GM19238 (cell line): ENCODE measurements around the gene LY6G6F.

ENCODE experiments used
- DNase-seq: peaks from one replicate; pipeline ENCODE4 v3.0.0; 2011; ENCODE audit warnings: low spot score; ENCODE audit not compliant: insufficient read length

LY6G6F gene

GRCh38 chr6:31676322-31676903 lies 30.3 kb upstream of the LY6G6F start:
- no peak for DNase-seq

GRCh38 chr6:31676904-31677303 lies 29.8 kb upstream of the LY6G6F start:
- DNase-seq, result no peak

GRCh38 chr6:31677955-31678354 lies 28.7 kb upstream of the LY6G6F start:
- DNase-seq, result no peak

GRCh38 chr6:31680226-31681134 lies 26.2 kb upstream of the LY6G6F start, which contains the start of gene LY6G5C:
TSS of gene LY6G5C (minus strand) at chr6:31681067. CDS start at chr6:31680373, 694 bp downstream.
- peak; percentile 62 for DNase-seq

GRCh38 chr6:31681135-31681671 lies 25.5 kb upstream of the LY6G6F start:
- DNase-seq, result peak; percentile 68

GRCh38 chr6:31683591-31683990 lies 23.1 kb upstream of the LY6G6F start:
- no peak for DNase-seq

- DNase-seq, result no peak
Measured at GRCh38 chr6:31686483-31686882, 20.2 kb upstream of the LY6G6F start.

- no peak for DNase-seq
Measured at GRCh38 chr6:31687321-31687720, 19.3 kb upstream of the LY6G6F start.

GRCh38 chr6:31687860-31688693 lies 18.6 kb upstream of the LY6G6F start:
- no peak for DNase-seq

GRCh38 chr6:31689249-31690110 lies 17.2 kb upstream of the LY6G6F start:
- no peak for DNase-seq

- no peak for DNase-seq
Measured at GRCh38 chr6:31690231-31691077, 16.2 kb upstream of the LY6G6F start.

- no peak for DNase-seq
Measured at GRCh38 chr6:31691078-31691463, 15.6 kb upstream of the LY6G6F start.

- no peak for DNase-seq
Measured at GRCh38 chr6:31691564-31692108, 15.0 kb upstream of the LY6G6F start.

GRCh38 chr6:31692353-31692752 lies 14.3 kb upstream of the LY6G6F start:
- no peak for DNase-seq

- DNase-seq, result no peak
Measured at GRCh38 chr6:31692886-31693285, 13.8 kb upstream of the LY6G6F start.

GRCh38 chr6:31693535-31693934 lies 13.1 kb upstream of the LY6G6F start:
- no peak for DNase-seq

- no peak for DNase-seq
Measured at GRCh38 chr6:31697555-31697954, 9.1 kb upstream of the LY6G6F start.

GRCh38 chr6:31700740-31701401 lies 5.8 kb upstream of the LY6G6F start:
- no peak for DNase-seq
